ENCODE data around the gene APEH.
"Not testable (repeated sequence)": the region's sequence is repeated elsewhere in the genome, so short reads cannot be mapped to it uniquely, and the experiment has no call there.

Gene APEH

DNA sequence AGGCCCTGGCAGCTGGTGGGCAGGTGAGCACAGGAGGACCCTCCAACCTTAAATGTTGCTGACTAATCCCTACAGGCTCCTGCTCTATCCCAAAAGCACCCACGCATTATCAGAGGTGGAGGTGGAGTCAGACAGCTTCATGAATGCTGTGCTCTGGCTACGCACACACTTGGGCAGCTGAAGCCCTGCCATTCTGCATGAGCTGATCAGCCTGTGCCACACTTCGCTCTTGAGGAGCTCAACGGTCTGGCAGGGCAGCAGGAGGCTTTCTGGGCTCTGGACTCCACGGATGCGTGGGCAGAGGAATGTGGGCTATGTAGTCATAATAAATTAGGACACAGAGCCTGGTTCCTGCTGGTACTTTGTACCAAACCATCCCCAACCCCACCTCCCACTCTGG, 9.0 kb downstream of the APEH start:
- POLR2A ChIA-PET: interaction anchor here (0.6 kb wide), 1 partner anchor 325 kb away, joined by 3 read pairs; no protein-coding TSS in a partner anchor
- H3K27ac ChIP-seq (ENCODE audit: insufficient read depth in 1 of 2, low read depth in 1 of 2, low read length in 2 of 2, poor library complexity in 1 of 2, severe bottlenecking in 2 of 2): no peak overlapping the region
- H3K9me3 ChIP-seq (ENCODE audit: control extremely low read depth in 1 of 5, control insufficient read depth in 4 of 5, insufficient read depth in 2 of 5, low read depth in 1 of 5, low read length in 4 of 5): no peaks in the 10 kb centered on the region
- CTCF ChIA-PET: interaction anchor here (1.4 to 1.6 kb wide), 2 partner anchors 12 to 144 kb away, joined by 4 read pairs; no protein-coding TSS in a partner anchor
- H3K27me3 ChIP-seq (replicated peaks in 2 of 5; ENCODE audit: control insufficient read depth in 4 of 5, insufficient read depth in 5 of 5, low read length in 4 of 5): peaks cover 0 to 14% (median 2%) of the 10 kb centered on the region in 5 experiments
- DNase-seq: no peak
- H3K36me3 ChIP-seq (ENCODE audit: control insufficient read depth in 4 of 4, insufficient read depth in 4 of 4, low read length in 3 of 4): peaks cover 9 to 64% (median 54%) of the 10 kb centered on the region in 4 experiments
- no peak overlapping the region for H3K4me3 ChIP-seq (ENCODE audit: control insufficient read depth in 1 of 7, extremely low read depth in 1 of 7, insufficient read depth in 4 of 7, low read depth in 2 of 7, low read length in 6 of 7)
- WGBS (ENCODE audit: insufficient coverage): 93% methylated on average over 4 of the region's 6 CpGs
- H3K4me1 ChIP-seq (ENCODE audit: control extremely low read depth in 1 of 4, control insufficient read depth in 4 of 4, insufficient read depth in 4 of 4, low read length in 3 of 4): peaks cover 0 to 7% (median 2%) of the 10 kb centered on the region in 4 experiments

DNA sequence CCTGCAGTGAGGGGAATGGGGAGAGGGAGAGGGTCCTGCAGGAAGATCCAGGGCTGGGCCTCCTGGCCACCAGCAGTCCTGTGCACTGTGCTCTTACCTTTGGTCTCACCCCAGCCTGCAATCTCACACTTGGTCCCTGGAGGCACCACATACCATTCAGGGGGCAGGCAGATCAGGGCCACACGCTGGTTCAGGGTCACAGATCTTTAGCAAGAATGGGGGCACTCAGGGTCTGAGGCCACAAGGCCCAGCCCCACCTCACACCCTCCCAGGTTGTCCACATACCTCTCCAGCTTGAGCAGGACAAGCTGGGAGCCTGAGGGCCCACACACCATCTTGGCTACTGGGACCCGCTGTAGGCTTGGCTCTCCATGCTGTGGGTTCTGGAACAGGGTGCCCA, 10.3 kb downstream of the APEH start:
- Histone ChIP-seq H3K27me3 (replicated peaks in 2 of 5; ENCODE audit: control insufficient read depth in 4 of 5, insufficient read depth in 5 of 5, low read length in 4 of 5) (peaks cover 0 to 14% (median 2%) of the 10 kb centered on the region in 5 experiments), H3K36me3 (ENCODE audit: control insufficient read depth in 4 of 4, insufficient read depth in 4 of 4, low read length in 3 of 4) (peaks cover 6 to 51% (median 42%) of the 10 kb centered on the region in 4 experiments), H3K4me1 (ENCODE audit: control extremely low read depth in 1 of 4, control insufficient read depth in 4 of 4, insufficient read depth in 4 of 4, low read length in 3 of 4) (peaks cover 0 to 13% (median 10%) of the 10 kb centered on the region in 4 experiments)
- CTCF ChIA-PET; DNase-seq; H3K27ac ChIP-seq (ENCODE audit: insufficient read depth in 1 of 2, low read depth in 1 of 2, low read length in 2 of 2, poor library complexity in 1 of 2, severe bottlenecking in 2 of 2); H3K4me3 ChIP-seq (ENCODE audit: control insufficient read depth in 1 of 7, extremely low read depth in 1 of 7, insufficient read depth in 4 of 7, low read depth in 2 of 7, low read length in 6 of 7); H3K9me3 ChIP-seq (ENCODE audit: control extremely low read depth in 1 of 5, control insufficient read depth in 4 of 5, insufficient read depth in 2 of 5, low read depth in 1 of 5, low read length in 4 of 5); POLR2A ChIA-PET: not testable (repeated sequence)
- WGBS (ENCODE audit: insufficient coverage): 86% methylated on average over 1 of the region's 2 CpGs

GRCh38 chr3:49685103-49685502, 11.0 kb downstream of the APEH start:
- DNase-seq; CTCF ChIA-PET; H3K27ac ChIP-seq (ENCODE audit: insufficient read depth in 1 of 2, low read depth in 1 of 2, low read length in 2 of 2, poor library complexity in 1 of 2, severe bottlenecking in 2 of 2); POLR2A ChIA-PET; H3K4me3 ChIP-seq (ENCODE audit: control insufficient read depth in 1 of 7, extremely low read depth in 1 of 7, insufficient read depth in 4 of 7, low read depth in 2 of 7, low read length in 6 of 7); H3K9me3 ChIP-seq (ENCODE audit: control extremely low read depth in 1 of 5, control insufficient read depth in 4 of 5, insufficient read depth in 2 of 5, low read depth in 1 of 5, low read length in 4 of 5): not testable (repeated sequence)
- Histone ChIP-seq H3K27me3 (replicated peaks in 2 of 5; ENCODE audit: control insufficient read depth in 4 of 5, insufficient read depth in 5 of 5, low read length in 4 of 5) (peaks cover 0 to 14% (median 2%) of the 10 kb centered on the region in 5 experiments), H3K36me3 (ENCODE audit: control insufficient read depth in 4 of 4, insufficient read depth in 4 of 4, low read length in 3 of 4) (peaks cover 6 to 44% (median 36%) of the 10 kb centered on the region in 4 experiments), H3K4me1 (ENCODE audit: control extremely low read depth in 1 of 4, control insufficient read depth in 4 of 4, insufficient read depth in 4 of 4, low read length in 3 of 4) (peaks cover 0 to 18% (median 13%) of the 10 kb centered on the region in 4 experiments)
- WGBS (ENCODE audit: insufficient coverage): 100% methylated on average over 4 of the region's 10 CpGs

- 29% methylated on average over 20 of the region's 36 CpGs for WGBS (ENCODE audit: insufficient coverage)
- Histone ChIP-seq H3K4me1 (ENCODE audit: control extremely low read depth in 1 of 4, control insufficient read depth in 4 of 4, insufficient read depth in 4 of 4, low read length in 3 of 4) (peaks cover 0 to 24% (median 20%) of the 10 kb centered on the region in 4 experiments), H3K27me3 (replicated peaks in 2 of 5; ENCODE audit: control insufficient read depth in 4 of 5, insufficient read depth in 5 of 5, low read length in 4 of 5) (peaks cover 0 to 14% (median 2%) of the 10 kb centered on the region in 5 experiments), H3K36me3 (ENCODE audit: control insufficient read depth in 4 of 4, insufficient read depth in 4 of 4, low read length in 3 of 4) (peaks cover 6 to 37% (median 28%) of the 10 kb centered on the region in 4 experiments)
- POLR2A ChIA-PET; H3K27ac ChIP-seq (ENCODE audit: insufficient read depth in 1 of 2, low read depth in 1 of 2, low read length in 2 of 2, poor library complexity in 1 of 2, severe bottlenecking in 2 of 2); H3K9me3 ChIP-seq (ENCODE audit: control extremely low read depth in 1 of 5, control insufficient read depth in 4 of 5, insufficient read depth in 2 of 5, low read depth in 1 of 5, low read length in 4 of 5); DNase-seq; H3K4me3 ChIP-seq (ENCODE audit: control insufficient read depth in 1 of 7, extremely low read depth in 1 of 7, insufficient read depth in 4 of 7, low read depth in 2 of 7, low read length in 6 of 7): not testable (repeated sequence)
- CTCF ChIA-PET: interaction anchor here (0.6 kb wide), 1 partner anchor 591 kb away, joined by 4 read pairs; no protein-coding TSS in a partner anchor
These were observed 11.7 kb downstream of the APEH start for GRCh38 chr3:49685846-49686245.

- H3K36me3 ChIP-seq (ENCODE audit: control insufficient read depth in 4 of 4, insufficient read depth in 4 of 4, low read length in 3 of 4): peaks cover 6 to 32% (median 24%) of the 10 kb centered on the region in 4 experiments
- WGBS (ENCODE audit: insufficient coverage): 2% methylated on average over 16 of the region's 29 CpGs
- H3K27ac ChIP-seq (ENCODE audit: insufficient read depth in 1 of 2, low read depth in 1 of 2, low read length in 2 of 2, poor library complexity in 1 of 2, severe bottlenecking in 2 of 2); POLR2A ChIA-PET; H3K9me3 ChIP-seq (ENCODE audit: control extremely low read depth in 1 of 5, control insufficient read depth in 4 of 5, insufficient read depth in 2 of 5, low read depth in 1 of 5, low read length in 4 of 5): not testable (repeated sequence)
- peaks cover 0 to 14% (median 2%) of the 10 kb centered on the region in 5 experiments for H3K27me3 ChIP-seq (replicated peaks in 2 of 5; ENCODE audit: control insufficient read depth in 4 of 5, insufficient read depth in 5 of 5, low read length in 4 of 5)
- CTCF ChIA-PET: interaction anchor here (0.6 kb wide), 1 partner anchor 591 kb away, joined by 4 read pairs; no protein-coding TSS in a partner anchor
- H3K4me1 ChIP-seq (ENCODE audit: control extremely low read depth in 1 of 4, control insufficient read depth in 4 of 4, insufficient read depth in 4 of 4, low read length in 3 of 4): peaks cover 0 to 29% (median 24%) of the 10 kb centered on the region in 4 experiments
- peak overlapping the region in 5 of 7 experiments; percentile 26 to 69 (median 37) for H3K4me3 ChIP-seq (ENCODE audit: control insufficient read depth in 1 of 7, extremely low read depth in 1 of 7, insufficient read depth in 4 of 7, low read depth in 2 of 7, low read length in 6 of 7)
- DNase-seq: peak in 1 of 3 donors; percentile 32
These were observed 12.2 kb downstream of the APEH start for GRCh38 chr3:49686346-49686745.

GRCh38 chr3:49686769-49687423, 12.7 kb downstream of the APEH start:
- H3K9me3 ChIP-seq (ENCODE audit: control extremely low read depth in 1 of 5, control insufficient read depth in 4 of 5, insufficient read depth in 2 of 5, low read depth in 1 of 5, low read length in 4 of 5); POLR2A ChIA-PET; H3K27ac ChIP-seq (ENCODE audit: insufficient read depth in 1 of 2, low read depth in 1 of 2, low read length in 2 of 2, poor library complexity in 1 of 2, severe bottlenecking in 2 of 2); CTCF ChIA-PET: not testable (repeated sequence)
- peaks cover 0 to 30% (median 25%) of the 10 kb centered on the region in 4 experiments for H3K4me1 ChIP-seq (ENCODE audit: control extremely low read depth in 1 of 4, control insufficient read depth in 4 of 4, insufficient read depth in 4 of 4, low read length in 3 of 4)
- DNase-seq: peak; percentile 34 to 63 (median 51)
- peaks cover 0 to 14% (median 2%) of the 10 kb centered on the region in 5 experiments for H3K27me3 ChIP-seq (replicated peaks in 2 of 5; ENCODE audit: control insufficient read depth in 4 of 5, insufficient read depth in 5 of 5, low read length in 4 of 5)
- WGBS (ENCODE audit: insufficient coverage): 18% methylated on average over 37 of the region's 44 CpGs
- peaks cover 6 to 26% (median 19%) of the 10 kb centered on the region in 4 experiments for H3K36me3 ChIP-seq (ENCODE audit: control insufficient read depth in 4 of 4, insufficient read depth in 4 of 4, low read length in 3 of 4)
- H3K4me3 ChIP-seq (ENCODE audit: control insufficient read depth in 1 of 7, extremely low read depth in 1 of 7, insufficient read depth in 4 of 7, low read depth in 2 of 7, low read length in 6 of 7): peak overlapping the region in 5 of 7 experiments; percentile 26 to 69 (median 37)

DNA sequence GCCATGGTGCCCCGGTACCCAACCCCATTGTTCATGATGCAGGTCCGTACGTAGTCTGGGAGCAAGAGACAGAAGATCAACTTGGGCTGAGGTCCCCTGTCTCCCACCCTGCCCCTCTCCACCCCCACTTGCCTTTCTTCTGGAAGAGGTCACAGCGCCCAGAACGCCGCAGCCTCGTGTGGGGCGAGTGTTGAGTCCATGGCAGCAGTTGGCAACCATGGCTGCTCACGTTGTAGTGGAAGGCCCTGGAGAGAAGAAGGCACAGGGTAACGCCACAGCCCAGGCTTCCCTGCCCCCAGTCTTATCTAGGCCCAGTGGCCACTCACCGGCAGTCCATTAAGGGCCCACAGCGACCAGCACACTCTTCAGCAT, 13.3 kb downstream of the APEH start:
- CTCF ChIA-PET; H3K27ac ChIP-seq (ENCODE audit: insufficient read depth in 1 of 2, low read depth in 1 of 2, low read length in 2 of 2, poor library complexity in 1 of 2, severe bottlenecking in 2 of 2); POLR2A ChIA-PET; H3K4me3 ChIP-seq (ENCODE audit: control insufficient read depth in 1 of 7, extremely low read depth in 1 of 7, insufficient read depth in 4 of 7, low read depth in 2 of 7, low read length in 6 of 7); H3K9me3 ChIP-seq (ENCODE audit: control extremely low read depth in 1 of 5, control insufficient read depth in 4 of 5, insufficient read depth in 2 of 5, low read depth in 1 of 5, low read length in 4 of 5); DNase-seq: not testable (repeated sequence)
- H3K4me1 ChIP-seq (ENCODE audit: control extremely low read depth in 1 of 4, control insufficient read depth in 4 of 4, insufficient read depth in 4 of 4, low read length in 3 of 4): peaks cover 0 to 30% (median 25%) of the 10 kb centered on the region in 4 experiments
- WGBS (ENCODE audit: insufficient coverage): 100% methylated on average over 3 of the region's 12 CpGs
- H3K27me3 ChIP-seq (replicated peaks in 2 of 5; ENCODE audit: control insufficient read depth in 4 of 5, insufficient read depth in 5 of 5, low read length in 4 of 5): peaks cover 0 to 14% (median 2%) of the 10 kb centered on the region in 5 experiments
- H3K36me3 ChIP-seq (ENCODE audit: control insufficient read depth in 4 of 4, insufficient read depth in 4 of 4, low read length in 3 of 4): peaks cover 6 to 21% (median 14%) of the 10 kb centered on the region in 4 experiments

All from common myeloid progenitor, CD34-positive (primary cell).